ENCODE data around the gene NUMA1. TPM values are rescaled to one million over a fixed set of nuclear protein-coding genes. Genes with fewer than 3 reads are reported as not detected.
A peak's percentile ranks its signal among the peaks of the same experiment; 100 is the strongest.

The NUMA1 gene
- total and polyA plus RNA-seq, 2 of the 13 experiments (the other 11 are each of a cell fraction or from before 2014, with no cell fraction given), result 57.3 to 60.2 TPM

GRCh38 chr11:72080326-72081183 is at the start of gene NUMA1, which contains the start of gene LRRC51 (continued):
- no peak for TF ChIP-seq REST (IDR thresholded peaks at IDR 0.05; ENCODE audit: borderline replicate concordance in 1 of 2, low read depth in 1 of 2, low read length in 2 of 2)
- TF ChIP-seq ZNF280B (CRISPR knock-in tag; IDR thresholded peaks at IDR 0.05; ENCODE audit: borderline replicate concordance), result no peak
- TF ChIP-seq SOX6 (IDR thresholded peaks at IDR 0.05), result no peak
- peak; percentile 63; the same call in 1 of the 2 replicates for TF ChIP-seq SOX6 (CRISPR knock-in tag; IDR thresholded peaks at IDR 0.05)
- no peak for TF ChIP-seq ZNF343 (CRISPR knock-in tag; IDR thresholded peaks at IDR 0.05)
- no peak for TF ChIP-seq ZNF800 (CRISPR knock-in tag; IDR thresholded peaks at IDR 0.05)
- peak; percentile 24; the same call in 1 of the 2 replicates for TF ChIP-seq ZNF232 (CRISPR knock-in tag; IDR thresholded peaks at IDR 0.05; ENCODE audit: borderline replicate concordance)
- 0 out of 4 replicates have a peak, but pooled peaks have one; percentile 8 to 20 for TF ChIP-seq EP300 (IDR thresholded peaks at IDR 0.05; ENCODE audit: low read depth in 2 of 2, low read length in 2 of 2)
- TF ChIP-seq EP300 (CRISPR knock-in tag; IDR thresholded peaks at IDR 0.05; ENCODE audit: borderline replicate concordance), result no peak; the same call in 1 of the 2 replicates
- no peak for TF ChIP-seq ZNF33B (CRISPR knock-in tag; IDR thresholded peaks at IDR 0.05)
- TF ChIP-seq CREB3 (CRISPR knock-in tag; IDR thresholded peaks at IDR 0.05), result no peak
- TF ChIP-seq CHD2 (IDR thresholded peaks at IDR 0.05; ENCODE audit: low read depth, low read length), result peak; percentile 58
- TF ChIP-seq NR2C2 (CRISPR knock-in tag; IDR thresholded peaks at IDR 0.05; ENCODE audit: borderline replicate concordance), result peak; percentile 90
- TF ChIP-seq ZSCAN21 (CRISPR knock-in tag; IDR thresholded peaks at IDR 0.05; ENCODE audit: borderline replicate concordance), result no peak
- TF ChIP-seq TSC22D2 (CRISPR knock-in tag; IDR thresholded peaks at IDR 0.05; ENCODE audit: borderline replicate concordance), result no peak
- no peak for TF ChIP-seq CCAR2 (optimal IDR thresholded peaks at IDR 0.05; ENCODE audit: low read depth, low read length)
- 0 out of 2 replicates have a peak, but pooled peaks have one; percentile 33 for TF ChIP-seq NR0B2 (CRISPR knock-in tag; IDR thresholded peaks at IDR 0.05)
